ENCODE measurements around the gene SMIM23.

DNA sequence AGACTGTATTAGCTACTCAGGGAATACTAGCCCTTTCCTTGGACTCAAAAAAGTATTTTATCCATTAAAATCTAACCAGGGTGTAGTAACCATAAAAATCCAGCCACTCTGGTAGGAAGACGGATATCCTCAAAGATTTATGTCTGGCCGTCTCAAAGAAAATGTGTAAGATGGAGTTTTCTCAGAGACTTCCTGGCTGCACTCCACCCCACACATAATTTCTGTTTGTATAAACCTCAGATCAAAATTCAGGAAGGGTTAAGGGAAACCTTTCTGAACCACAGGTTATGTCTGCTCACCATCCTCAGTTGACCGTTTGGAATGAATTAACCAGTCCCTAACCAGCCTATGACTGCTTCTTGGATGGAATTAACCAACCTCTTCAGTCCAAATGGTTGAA, 13.8 kb upstream of the SMIM23 start:
- TF ChIP-seq, protein P1, sequence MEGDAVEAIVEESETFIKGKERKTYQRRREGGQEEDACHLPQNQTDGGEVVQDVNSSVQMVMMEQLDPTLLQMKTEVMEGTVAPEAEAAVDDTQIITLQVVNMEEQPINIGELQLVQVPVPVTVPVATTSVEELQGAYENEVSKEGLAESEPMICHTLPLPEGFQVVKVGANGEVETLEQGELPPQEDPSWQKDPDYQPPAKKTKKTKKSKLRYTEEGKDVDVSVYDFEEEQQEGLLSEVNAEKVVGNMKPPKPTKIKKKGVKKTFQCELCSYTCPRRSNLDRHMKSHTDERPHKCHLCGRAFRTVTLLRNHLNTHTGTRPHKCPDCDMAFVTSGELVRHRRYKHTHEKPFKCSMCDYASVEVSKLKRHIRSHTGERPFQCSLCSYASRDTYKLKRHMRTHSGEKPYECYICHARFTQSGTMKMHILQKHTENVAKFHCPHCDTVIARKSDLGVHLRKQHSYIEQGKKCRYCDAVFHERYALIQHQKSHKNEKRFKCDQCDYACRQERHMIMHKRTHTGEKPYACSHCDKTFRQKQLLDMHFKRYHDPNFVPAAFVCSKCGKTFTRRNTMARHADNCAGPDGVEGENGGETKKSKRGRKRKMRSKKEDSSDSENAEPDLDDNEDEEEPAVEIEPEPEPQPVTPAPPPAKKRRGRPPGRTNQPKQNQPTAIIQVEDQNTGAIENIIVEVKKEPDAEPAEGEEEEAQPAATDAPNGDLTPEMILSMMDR (IDR thresholded peaks at IDR 0.05) = no peak
- no peak for TF ChIP-seq EZH2 (IDR thresholded peaks at IDR 0.05; ENCODE audit: borderline replicate concordance, insufficient read depth, low read depth, low read length, poor library complexity, severe bottlenecking)
